Upper lobe of left lung (tissue), 6 donors: ENCODE measurements around the gene KNSTRN. TPM values are rescaled to one million over a fixed set of nuclear protein-coding genes. Genes with fewer than 3 reads are reported as not detected.

Experiments
- ATAC-seq, 2 donors: fragments of 200-7000 bp; cut with Tn5 transposase; one replicate each; pipeline ENCODE4 v1.9.1; 2022; ENCODE audit warnings: mild to moderate bottlenecking in 2 of 2, moderate library complexity in 2 of 2; ENCODE audit not compliant: low FRiP score in 2 of 2
- DNase-seq, 2 donors: peaks; one replicate each; pipeline ENCODE4 v3.0.0-alpha.2; 2019 to 2020
- H3K27ac ChIP-seq, 4 donors: fragments of 200-600 bp; sonication (generic); one replicate each; pipeline ENCODE4 v1.5.1; 2016 to 2019
- H3K27me3 ChIP-seq, 4 donors: fragments of 200-600 bp; sonication (generic); one replicate each; pipeline ENCODE4 v1.5.1; 2017 to 2019
- H3K36me3 ChIP-seq, 4 donors: fragments of 200-600 bp; sonication (generic); one replicate each; pipeline ENCODE4 v1.5.1; 2016 to 2019
- H3K4me1 ChIP-seq, 4 donors: fragments of 200-600 bp; sonication (generic); one replicate each; pipeline ENCODE4 v1.5.1; 2018 to 2019
- H3K4me3 ChIP-seq, 4 donors: fragments of 200-600 bp; sonication (generic); one replicate each; pipeline ENCODE4 v1.5.1; 2017 to 2019; ENCODE audit warnings: mild to moderate bottlenecking in 2 of 4, moderate library complexity in 1 of 4
- H3K9me3 ChIP-seq, 4 donors: fragments of 200-600 bp; sonication (generic); one replicate each; pipeline ENCODE4 v1.5.1; 2018 to 2019
- CTCF ChIP-seq, 6 experiments: fragments of 450-650 bp in 4 of 6; fragments of 200-600 bp in 2 of 6; sonication (generic) in 2 of 6; IDR thresholded peaks; one replicate each; pipeline ENCODE4 v1.5.1; 2016 to 2019; ENCODE audit warnings: antibody characterized with exemption in 6 of 6
- EP300 ChIP-seq, 4 donors: sonication (generic); formaldehyde crosslinking; IDR thresholded peaks; one replicate each; pipeline ENCODE4 v1.5.1; 2017; ENCODE audit warnings: antibody characterized with exemption in 4 of 4, control low read depth in 2 of 4
- POLR2A ChIP-seq, 4 donors: fragments of 450-650 bp; IDR thresholded peaks; one replicate each; pipeline ENCODE4 v1.5.1; 2016 to 2017; ENCODE audit warnings: antibody characterized with exemption in 4 of 4, mild to moderate bottlenecking in 2 of 4
- POLR2AphosphoS5 ChIP-seq, 2 donors: sonication (generic); formaldehyde crosslinking; IDR thresholded peaks; one replicate each; pipeline ENCODE4 v1.5.1; 2017; ENCODE audit warnings: antibody characterized with exemption in 2 of 2
- WGBS, 2 donors: methylation state at CpG; one replicate each; pipeline ENCODE4 v1.1.5; 2017 to 2018; 5-methylcytosine and 5-hydroxymethylcytosine counted together
- total RNA-seq, 6 donors: library from RNA; depleted of rRNA in 4 of 6; stranded (reverse); fragments of >200 nt in 4 of 6; gene quantifications; one replicate each; pipeline versions ENCODE4 v1.1.0 to v1.2.1, GENCODE V29; 2016 to 2021
- donor health status: DM: no; HTN: no; CAD: no; lungs with moderate emphysema.
- donor health status: DM: no; HTN: yes; CAD: no; lungs with severe emphysema.

The KNSTRN gene
- total RNA-seq, 6 donors from 2014 or later: 10.6 to 27.6 (median 17.3) TPM

- H3K36me3 ChIP-seq: no peaks in the 10 kb centered on the region
- H3K9me3 ChIP-seq: no peaks in the 10 kb centered on the region
- TF ChIP-seq POLR2AphosphoS5 (IDR thresholded peaks at IDR 0.05) (no peak), EP300 (IDR thresholded peaks at IDR 0.05) (no peak), CTCF (IDR thresholded peaks at IDR 0.05) (no peak), POLR2A (IDR thresholded peaks at IDR 0.05) (no peak)
- no peak for ATAC-seq
- DNase-seq: no peak
- no peak overlapping the region for H3K4me3 ChIP-seq
- 86 to 89% methylated on average over 5 of the region's 5 CpGs for WGBS, 2 donors
- H3K4me1 ChIP-seq: peaks cover 3 to 8% (median 5%) of the 10 kb centered on the region in 4 donors
- no peaks in the 10 kb centered on the region for H3K27me3 ChIP-seq
- no peak overlapping the region for H3K27ac ChIP-seq
Measured at GRCh38 chr15:40349163-40349562, 33.4 kb upstream of the KNSTRN start.

GRCh38 chr15:40352281-40352901 lies 30.1 kb upstream of the KNSTRN start:
- WGBS, 2 donors: 79 to 83% methylated on average over 7 of the region's 7 CpGs
- Histone ChIP-seq H3K36me3 (no peaks in the 10 kb centered on the region), H3K27me3 (no peaks in the 10 kb centered on the region), H3K9me3 (no peaks in the 10 kb centered on the region), H3K4me1 (peaks cover 0 to 3% (median under 1%) of the 10 kb centered on the region in 4 donors), H3K27ac (no peak overlapping the region), H3K4me3 (no peak overlapping the region)
- TF ChIP-seq EP300 (IDR thresholded peaks at IDR 0.05) (no peak), POLR2A (IDR thresholded peaks at IDR 0.05) (no peak), POLR2AphosphoS5 (IDR thresholded peaks at IDR 0.05) (no peak), CTCF (IDR thresholded peaks at IDR 0.05) (no peak)
- no peak for ATAC-seq
- no peak for DNase-seq

- H3K27me3 ChIP-seq: no peaks in the 10 kb centered on the region
- H3K9me3 ChIP-seq: no peaks in the 10 kb centered on the region
- TF ChIP-seq CTCF (IDR thresholded peaks at IDR 0.05): no peak
- no peak for TF ChIP-seq POLR2A (IDR thresholded peaks at IDR 0.05)
- TF ChIP-seq EP300 (IDR thresholded peaks at IDR 0.05): no peak
- no peak for TF ChIP-seq POLR2AphosphoS5 (IDR thresholded peaks at IDR 0.05)
- H3K4me3 ChIP-seq: no peak overlapping the region
- H3K36me3 ChIP-seq: no peaks in the 10 kb centered on the region
- 66 to 76% methylated on average over 5 of the region's 5 CpGs for WGBS, 2 donors
- H3K4me1 ChIP-seq: peaks cover 8 to 15% (median 11%) of the 10 kb centered on the region in 4 donors
- ATAC-seq (no peak), DNase-seq (no peak)
- no peak overlapping the region for H3K27ac ChIP-seq
Measured at GRCh38 chr15:40353697-40354096, 28.8 kb upstream of the KNSTRN start.

GRCh38 chr15:40354408-40355171 lies 27.9 kb upstream of the KNSTRN start:
- ATAC-seq: peak in 1 of 2 donors; percentile 20
- no peak for DNase-seq
- TF ChIP-seq POLR2A (IDR thresholded peaks at IDR 0.05): no peak
- peak in 1 of 6 experiments; percentile 20 for TF ChIP-seq CTCF (IDR thresholded peaks at IDR 0.05)

More at GRCh38 chr15:40354408-40355171, 27.9 kb upstream of the KNSTRN start:
- no peaks in the 10 kb centered on the region for H3K9me3 ChIP-seq
- no peak overlapping the region for H3K4me3 ChIP-seq
- H3K27ac ChIP-seq: no peak overlapping the region
- no peaks in the 10 kb centered on the region for H3K27me3 ChIP-seq
- H3K36me3 ChIP-seq: no peaks in the 10 kb centered on the region
- 38 to 49% methylated on average over 8 to 9 of the region's 9 CpGs for WGBS, 2 donors
- H3K4me1 ChIP-seq: peaks cover 9 to 19% (median 16%) of the 10 kb centered on the region in 4 donors
